ENCODE data around the gene ZNF536.

DNA sequence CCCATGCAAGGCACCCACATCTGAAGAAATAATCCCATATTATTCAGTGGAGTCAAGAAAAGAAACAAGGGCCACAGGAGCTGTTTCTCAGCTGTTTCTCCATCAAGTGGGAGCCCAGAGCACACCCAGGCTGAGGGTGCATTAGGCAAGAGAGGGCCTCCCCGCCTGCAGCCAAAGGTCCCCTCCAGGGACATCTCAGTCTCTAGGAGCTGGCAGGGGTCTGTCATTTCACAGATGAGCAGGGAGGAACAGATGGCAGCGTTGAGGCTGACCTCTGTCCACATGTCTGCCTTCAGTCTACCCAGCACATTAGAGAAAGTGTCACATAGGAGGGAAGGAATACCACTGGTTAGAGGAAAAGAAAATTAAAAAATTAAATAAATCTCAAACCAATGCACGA, 157.7 kb downstream of the ZNF536 start:
- TF ChIP-seq, protein P1, sequence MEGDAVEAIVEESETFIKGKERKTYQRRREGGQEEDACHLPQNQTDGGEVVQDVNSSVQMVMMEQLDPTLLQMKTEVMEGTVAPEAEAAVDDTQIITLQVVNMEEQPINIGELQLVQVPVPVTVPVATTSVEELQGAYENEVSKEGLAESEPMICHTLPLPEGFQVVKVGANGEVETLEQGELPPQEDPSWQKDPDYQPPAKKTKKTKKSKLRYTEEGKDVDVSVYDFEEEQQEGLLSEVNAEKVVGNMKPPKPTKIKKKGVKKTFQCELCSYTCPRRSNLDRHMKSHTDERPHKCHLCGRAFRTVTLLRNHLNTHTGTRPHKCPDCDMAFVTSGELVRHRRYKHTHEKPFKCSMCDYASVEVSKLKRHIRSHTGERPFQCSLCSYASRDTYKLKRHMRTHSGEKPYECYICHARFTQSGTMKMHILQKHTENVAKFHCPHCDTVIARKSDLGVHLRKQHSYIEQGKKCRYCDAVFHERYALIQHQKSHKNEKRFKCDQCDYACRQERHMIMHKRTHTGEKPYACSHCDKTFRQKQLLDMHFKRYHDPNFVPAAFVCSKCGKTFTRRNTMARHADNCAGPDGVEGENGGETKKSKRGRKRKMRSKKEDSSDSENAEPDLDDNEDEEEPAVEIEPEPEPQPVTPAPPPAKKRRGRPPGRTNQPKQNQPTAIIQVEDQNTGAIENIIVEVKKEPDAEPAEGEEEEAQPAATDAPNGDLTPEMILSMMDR (IDR thresholded peaks at IDR 0.05), result no peak
- no peak for TF ChIP-seq POLR2A (IDR thresholded peaks at IDR 0.05)
